Measurements from ENCODE around the gene CCDC183. TPM values are rescaled to one million over a fixed set of nuclear protein-coding genes. Genes with fewer than 3 reads are reported as not detected.

CCDC183 gene
- polyA plus RNA-seq, 3 donors = 0.54 to 2.1 TPM; not detected in 1

DNA sequence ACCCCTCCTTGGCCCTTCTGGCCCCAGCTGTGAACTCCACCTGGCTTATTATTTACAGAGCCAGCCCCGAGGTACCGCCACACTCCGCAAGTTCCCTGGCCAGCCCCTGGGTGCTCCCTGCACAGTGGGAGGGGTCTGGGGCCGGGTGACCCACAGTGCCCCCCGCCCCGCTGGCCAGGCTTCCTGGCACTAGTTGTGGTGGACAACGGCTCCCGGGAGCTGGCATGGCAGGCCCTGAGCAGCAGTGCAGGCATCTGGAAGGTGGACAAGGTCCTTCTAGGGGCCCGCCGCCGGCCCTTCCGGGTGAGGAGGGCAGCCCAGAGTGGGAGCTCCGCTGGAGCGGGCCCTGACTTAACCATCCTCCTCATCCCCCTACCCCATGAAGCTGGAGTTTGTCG, 59.9 kb downstream of the CCDC183 start:
- no peaks in the 10 kb centered on the region for H3K9me3 ChIP-seq (replicated peaks in 1 of 2; ENCODE audit: control insufficient read depth in 1 of 2, insufficient read depth in 1 of 2, low read length in 2 of 2)
- no peaks in the 10 kb centered on the region for H3K4me1 Mint-ChIP-seq
- H3K4me3 ChIP-seq (replicated peaks in 1 of 3; ENCODE audit: low read depth in 2 of 3, low read length in 3 of 3) = no peak overlapping the region
- no peak overlapping the region for H3K4me3 Mint-ChIP-seq
- H3K27ac Mint-ChIP-seq = no peak overlapping the region
- no peak overlapping the region for H3K9ac ChIP-seq (ENCODE audit: insufficient read depth, low read length, poor library complexity, severe bottlenecking)
- no peak for TF ChIP-seq CTCF (IDR thresholded peaks at IDR 0.05)
- H3K4me1 ChIP-seq (ENCODE audit: control insufficient read depth in 1 of 2, insufficient read depth in 2 of 2, low read length in 2 of 2) = no peaks in the 10 kb centered on the region
- no peaks in the 10 kb centered on the region for H3K27me3 Mint-ChIP-seq (ENCODE audit: low read depth in 3 of 3)
- no peaks in the 10 kb centered on the region for H3K27me3 ChIP-seq (ENCODE audit: control insufficient read depth in 2 of 2, insufficient read depth in 2 of 2, low read length in 2 of 2)
- no peak for DNase-seq
- H3K79me2 ChIP-seq (ENCODE audit: insufficient read depth, low read length) = no peaks in the 10 kb centered on the region
- intact Hi-C loops (cut with micrococcal nuclease) = no loop called here
- no peak overlapping the region for H2AFZ ChIP-seq (ENCODE audit: insufficient read depth, low read depth, low read length, poor library complexity, severe bottlenecking)
- H3K27ac ChIP-seq (ENCODE audit: low read depth in 1 of 2, low read length in 2 of 2) = no peak overlapping the region
- H3K36me3 Mint-ChIP-seq = peaks cover 3 to 8% of the 10 kb centered on the region in 2 donors
- no peaks in the 10 kb centered on the region for H3K9me3 Mint-ChIP-seq
- 76% methylated on average over 10 of the region's 15 CpGs for WGBS (ENCODE audit: insufficient coverage)
- H3K36me3 ChIP-seq (replicated peaks in 1 of 2; ENCODE audit: control insufficient read depth in 1 of 2, insufficient read depth in 2 of 2, low read length in 2 of 2) = peaks cover 7% of the 10 kb centered on the region in 2 donors
- H3K4me2 ChIP-seq (replicated peaks; ENCODE audit: extremely low read depth, low read length, poor library complexity, severe bottlenecking) = no peak overlapping the region
- peaks cover 23% of the 10 kb centered on the region for H4K20me1 ChIP-seq (ENCODE audit: insufficient read depth, low read length)

- Mint-ChIP-seq H3K27me3 (ENCODE audit: low read depth in 3 of 3) (no peaks in the 10 kb centered on the region), H3K9me3 (no peaks in the 10 kb centered on the region), H3K36me3 (peaks cover 8 to 12% of the 10 kb centered on the region in 2 donors), H3K4me3 (no peak overlapping the region), H3K4me1 (no peaks in the 10 kb centered on the region), H3K27ac (no peak overlapping the region)
- H3K4me2 ChIP-seq (replicated peaks; ENCODE audit: extremely low read depth, low read length, poor library complexity, severe bottlenecking) = no peak overlapping the region
- no peak for TF ChIP-seq CTCF (IDR thresholded peaks at IDR 0.05)
- H3K9me3 ChIP-seq (replicated peaks in 1 of 2; ENCODE audit: control insufficient read depth in 1 of 2, insufficient read depth in 1 of 2, low read length in 2 of 2) = no peaks in the 10 kb centered on the region
- intact Hi-C loops (cut with micrococcal nuclease) = no loop called here
- peaks cover 10 to 13% of the 10 kb centered on the region in 2 donors for H3K36me3 ChIP-seq (replicated peaks in 1 of 2; ENCODE audit: control insufficient read depth in 1 of 2, insufficient read depth in 2 of 2, low read length in 2 of 2)
- no peak for DNase-seq
- WGBS (ENCODE audit: insufficient coverage) = 76% methylated on average over 11 of the region's 14 CpGs
- H3K4me3 ChIP-seq (replicated peaks in 1 of 3; ENCODE audit: low read depth in 2 of 3, low read length in 3 of 3) = no peak overlapping the region
- no peak overlapping the region for H2AFZ ChIP-seq (ENCODE audit: insufficient read depth, low read depth, low read length, poor library complexity, severe bottlenecking)
- no peak overlapping the region for H3K27ac ChIP-seq (ENCODE audit: low read depth in 1 of 2, low read length in 2 of 2)
- no peaks in the 10 kb centered on the region for H3K27me3 ChIP-seq (ENCODE audit: control insufficient read depth in 2 of 2, insufficient read depth in 2 of 2, low read length in 2 of 2)
- no peak overlapping the region for H3K9ac ChIP-seq (ENCODE audit: insufficient read depth, low read length, poor library complexity, severe bottlenecking)
- H4K20me1 ChIP-seq (ENCODE audit: insufficient read depth, low read length) = peaks cover 28% of the 10 kb centered on the region
- H3K79me2 ChIP-seq (ENCODE audit: insufficient read depth, low read length) = no peaks in the 10 kb centered on the region
- H3K4me1 ChIP-seq (ENCODE audit: control insufficient read depth in 1 of 2, insufficient read depth in 2 of 2, low read length in 2 of 2) = no peaks in the 10 kb centered on the region
Observed at GRCh38 chr9:136856541-136857141, 60.5 kb downstream of the CCDC183 start.
